CD4-positive, alpha-beta T cell (primary cell): ENCODE results near the gene FGF19. TPM values are rescaled to one million over a fixed set of nuclear protein-coding genes. Genes with fewer than 3 reads are reported as not detected.

Source experiments
- ATAC-seq: fragments of 200-7000 bp; cut with Tn5 transposase; one replicate; pipeline ENCODE4 v1.10.0; 2022; ENCODE audit warnings: mild to moderate bottlenecking; ENCODE audit not compliant: poor library complexity
- CTCF ChIA-PET: fragments of 350-600 bp; sonication (Branson Sonifier 250); formaldehyde crosslinking; loops from one replicate; lab custom pipeline; 2021; ENCODE audit warnings: antibody characterized with exemption, inconsistent platforms; lab: Charles Lee
- POLR2A ChIA-PET: fragments of 350-600 bp; sonication (Branson Sonifier 250); formaldehyde crosslinking; loops from one replicate; lab custom pipeline; 2021; ENCODE audit warnings: antibody characterized with exemption, inconsistent platforms; lab: Charles Lee
- DNase-seq, 14 experiments: peaks; one replicate each; pipeline ENCODE4 v3.0.0-alpha.2; 2013 to 2020; ENCODE audit warnings: mixed read lengths in 2 of 14
- H3K27ac ChIP-seq, 2 donors: one replicate each; pipeline versions ENCODE4 v1.5.1 to v1.7.0; 2013; ENCODE audit warnings: low read length in 2 of 2, low read depth in 1 of 2, mild to moderate bottlenecking in 1 of 2
- H3K27me3 ChIP-seq, 2 experiments: 1 replicate in 1 of 2; 2 replicates in 1 of 2; pipeline versions ENCODE4 v1.6.1 to v1.7.0; 2013; ENCODE audit warnings: low read length in 2 of 2, control low read depth in 1 of 2, mild to moderate bottlenecking in 1 of 2, moderate library complexity in 1 of 2; ENCODE audit not compliant: insufficient read depth in 2 of 2, control insufficient read depth in 1 of 2
- H3K36me3 ChIP-seq: one replicate; pipeline ENCODE4 v1.6.1; 2013; ENCODE audit warnings: low read length, control low read depth; ENCODE audit not compliant: insufficient read depth
- H3K4me1 ChIP-seq: one replicate; pipeline ENCODE4 v1.6.1; 2013; ENCODE audit warnings: low read length, control low read depth; ENCODE audit not compliant: insufficient read depth
- H3K4me3 ChIP-seq: one replicate; pipeline ENCODE4 v1.5.1; 2013; ENCODE audit warnings: mild to moderate bottlenecking, low read length, moderate library complexity
- H3K9me3 ChIP-seq, 2 experiments: 1 replicate in 1 of 2; 2 replicates in 1 of 2; pipeline versions ENCODE4 v1.6.1 to v1.7.0; 2013; ENCODE audit warnings: low read length in 2 of 2, mild to moderate bottlenecking in 2 of 2, control low read depth in 1 of 2, moderate library complexity in 1 of 2; ENCODE audit not compliant: control insufficient read depth in 1 of 2, insufficient read depth in 1 of 2
- H3K27ac Mint-ChIP-seq: one replicate; pipeline ENCODE4 v1.8.0; 2020; ENCODE audit warnings: mixed read lengths
- H3K27me3 Mint-ChIP-seq: one replicate; pipeline ENCODE4 v1.8.0; 2021; ENCODE audit warnings: mixed read lengths
- H3K36me3 Mint-ChIP-seq: one replicate; pipeline ENCODE4 v1.8.0; 2021; ENCODE audit warnings: low read depth, mixed read lengths
- H3K4me1 Mint-ChIP-seq: one replicate; pipeline ENCODE4 v1.8.0; 2021; ENCODE audit warnings: low read depth, mixed read lengths
- H3K4me3 Mint-ChIP-seq: one replicate; pipeline ENCODE4 v1.8.0; 2020; ENCODE audit warnings: mild to moderate bottlenecking, mixed read lengths
- H3K9me3 Mint-ChIP-seq: one replicate; pipeline ENCODE4 v1.8.0; 2020; ENCODE audit warnings: mixed read lengths
- CTCF ChIP-seq: fragments of 200-600 bp; IDR thresholded peaks from one replicate; pipeline ENCODE4 v1.8.0; 2022; ENCODE audit warnings: antibody characterized with exemption, mild to moderate bottlenecking
- intact Hi-C, 2 experiments: fragments of 100-400 bp; cut with DNase I in 1 of 2; cut with micrococcal nuclease in 1 of 2; formaldehyde crosslinking; loops; one replicate each; pipeline versions ENCODE4 v1.15.1 to v1.9.0; 2023 to 2025; cut with DNase I, micrococcal nuclease
- total RNA-seq, 174 experiments: library from RNA in 2 of 174; stranded (reverse) in 2 of 174; gene quantifications; one replicate each; pipeline ENCODE4 v1.2.3 and lab custom pipeline; 2021 to 2026

FGF19 gene
- total RNA-seq, 2 experiments from 2014 or later: not detected

- H3K4me1 ChIP-seq: no peaks in the 10 kb centered on the region
- TF ChIP-seq CTCF: no peak
- Mint-ChIP-seq H3K4me3 (no peak overlapping the region), H3K27me3 (peaks cover 67% of the 10 kb centered on the region), H3K27ac (no peak overlapping the region), H3K9me3 (no peaks in the 10 kb centered on the region), H3K36me3 (no peaks in the 10 kb centered on the region), H3K4me1 (no peaks in the 10 kb centered on the region)
- ChIA-PET POLR2A (no interaction called here), CTCF (no interaction called here)
- H3K9me3 ChIP-seq: peaks cover 0 to 11% of the 10 kb centered on the region in 2 experiments
- no peaks in the 10 kb centered on the region for H3K36me3 ChIP-seq
- H3K4me3 ChIP-seq: no peak overlapping the region
- peaks cover 45 to 68% of the 10 kb centered on the region in 2 experiments for H3K27me3 ChIP-seq
- intact Hi-C loops: no loop called here
- ATAC-seq (no peak), DNase-seq (no peak)
- no peak overlapping the region for H3K27ac ChIP-seq
Observed at GRCh38 chr11:69721745-69722144, 17.9 kb upstream of the FGF19 start.

GRCh38 chr11:69721106-69721505 is 17.3 kb upstream of the FGF19 start:
- Mint-ChIP-seq H3K4me3 (no peak overlapping the region), H3K36me3 (no peaks in the 10 kb centered on the region), H3K4me1 (no peaks in the 10 kb centered on the region), H3K27me3 (peaks cover 67% of the 10 kb centered on the region), H3K9me3 (no peaks in the 10 kb centered on the region), H3K27ac (no peak overlapping the region)
- ATAC-seq (no peak), DNase-seq (no peak)
- no peaks in the 10 kb centered on the region for H3K4me1 ChIP-seq
- H3K27ac ChIP-seq: no peak overlapping the region
- intact Hi-C loops: no loop called here
- H3K36me3 ChIP-seq: no peaks in the 10 kb centered on the region
- CTCF ChIA-PET: no interaction called here
- POLR2A ChIA-PET: no interaction called here
- no peak overlapping the region for H3K4me3 ChIP-seq
- TF ChIP-seq CTCF: no peak
- peaks cover 0 to 7% of the 10 kb centered on the region in 2 experiments for H3K9me3 ChIP-seq
- peaks cover 39 to 61% of the 10 kb centered on the region in 2 experiments for H3K27me3 ChIP-seq

- Histone ChIP-seq H3K27me3 (peaks cover 32 to 50% of the 10 kb centered on the region in 2 experiments), H3K4me3 (no peak overlapping the region), H3K27ac (no peak overlapping the region), H3K9me3 (peaks cover 0 to 11% of the 10 kb centered on the region in 2 experiments), H3K36me3 (no peaks in the 10 kb centered on the region), H3K4me1 (no peaks in the 10 kb centered on the region)
- no peaks in the 10 kb centered on the region for H3K4me1 Mint-ChIP-seq
- POLR2A ChIA-PET: no interaction called here
- DNase-seq (no peak), ATAC-seq (no peak)
- no peaks in the 10 kb centered on the region for H3K36me3 Mint-ChIP-seq
- no peak overlapping the region for H3K4me3 Mint-ChIP-seq
- H3K9me3 Mint-ChIP-seq: no peaks in the 10 kb centered on the region
- intact Hi-C loops: no loop called here
- TF ChIP-seq CTCF: no peak
- no peak overlapping the region for H3K27ac Mint-ChIP-seq
- CTCF ChIA-PET: no interaction called here
- H3K27me3 Mint-ChIP-seq: peaks cover 55% of the 10 kb centered on the region
Observed at GRCh38 chr11:69718912-69719311, 15.1 kb upstream of the FGF19 start.
